Glutamatergic neuron (in vitro differentiated cells): ENCODE results near the gene SLC35B3. TPM values are rescaled to one million over a fixed set of nuclear protein-coding genes. Genes with fewer than 3 reads are reported as not detected.

Source experiments
- DNase-seq: peaks from one replicate; pipeline ENCODE4 v3.0.0; 2022
- H3K27ac Mint-ChIP-seq: one replicate; pipeline ENCODE4 v1.8.0; 2020; ENCODE audit warnings: mild to moderate bottlenecking, mixed read lengths, inconsistent platforms; ENCODE audit not compliant: unreplicated experiment
- H3K27me3 Mint-ChIP-seq: one replicate; pipeline ENCODE4 v1.8.0; 2020; ENCODE audit warnings: mild to moderate bottlenecking, moderate library complexity, mixed read lengths, inconsistent platforms; ENCODE audit not compliant: unreplicated experiment
- H3K36me3 Mint-ChIP-seq: one replicate; pipeline ENCODE4 v1.8.0; 2020; ENCODE audit warnings: mild to moderate bottlenecking, mixed read lengths, inconsistent platforms; ENCODE audit not compliant: unreplicated experiment
- H3K4me1 Mint-ChIP-seq: one replicate; pipeline ENCODE4 v1.8.0; 2020; ENCODE audit warnings: mild to moderate bottlenecking, low read depth, mixed read lengths, inconsistent platforms; ENCODE audit not compliant: unreplicated experiment
- H3K4me3 Mint-ChIP-seq: one replicate; pipeline ENCODE4 v1.8.0; 2020; ENCODE audit warnings: mild to moderate bottlenecking, mixed read lengths, inconsistent platforms; ENCODE audit not compliant: unreplicated experiment
- H3K9me3 Mint-ChIP-seq: one replicate; pipeline ENCODE4 v1.8.0; 2020; ENCODE audit warnings: mild to moderate bottlenecking, moderate library complexity, mixed read lengths, inconsistent platforms; ENCODE audit not compliant: unreplicated experiment
- CTCF ChIP-seq: fragments of 200-600 bp; sonication (generic); IDR thresholded peaks from one replicate; pipeline ENCODE4 v1.5.0; 2021; ENCODE audit not compliant: partially characterized antibody, unreplicated experiment
- long read RNA-seq: library from polyadenylated mRNA; unstranded; transcript quantifications from one replicate; pipeline ENCODE4 v2.0.0, GENCODE V29; 2020; ENCODE audit not compliant: unreplicated experiment
- total RNA-seq: library from RNA; stranded (reverse); fragmentation: NEBNext Ultra II Directional; extraction: Animal tissue kit (Norgen Biotek cat#: 25700); gene quantifications from one replicate; pipeline ENCODE4 v1.2.1, GENCODE V29; 2021; ENCODE audit not compliant: unreplicated experiment

The SLC35B3 gene
- 12.4 TPM for total RNA-seq
- long read RNA-seq, partial matches to known transcripts: 0 of 3 reads
- long read RNA-seq, other reads (novel, unspliced or antisense): 2 of 3 reads

- Mint-ChIP-seq H3K36me3 (no peaks in the 10 kb centered on the region), H3K9me3 (no peaks in the 10 kb centered on the region), H3K4me3 (peak within 1 kb of the TSS; percentile 85), H3K27ac (peak within 1 kb of the TSS; percentile 92), H3K27me3 (peaks cover 2% of the 10 kb centered on the region), H3K4me1 (peaks cover 18% of the 10 kb centered on the region)
- no peak for TF ChIP-seq CTCF
- peak; percentile 99 for DNase-seq
Observed at GRCh38 chr6:8435093-8435844, at the start of gene SLC35B3. SLC35B3 (minus strand) TSS chr6:8435545.

DNA sequence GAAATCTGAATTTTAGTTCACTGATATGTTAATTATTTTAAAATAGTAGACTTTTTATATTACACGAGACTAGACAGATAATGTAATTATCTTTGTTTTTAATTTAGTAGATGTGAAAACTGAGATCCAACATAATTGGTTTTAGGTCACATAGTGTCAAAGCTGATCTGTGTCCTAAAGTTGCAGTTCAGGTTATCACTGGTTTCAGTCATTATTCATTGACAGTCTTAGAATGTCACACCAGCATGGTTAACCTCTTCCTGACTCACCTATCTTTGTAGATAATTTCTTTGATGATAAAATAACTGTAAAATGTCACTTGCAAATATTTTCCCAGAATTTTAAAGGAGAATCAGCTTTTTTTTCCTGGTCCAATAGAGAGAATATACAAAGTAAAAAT is 48.3 kb upstream of the SLC35B3 start:
- H3K4me3 Mint-ChIP-seq: no peak overlapping the region
- H3K4me1 Mint-ChIP-seq: no peaks in the 10 kb centered on the region
- H3K9me3 Mint-ChIP-seq: peaks cover 2% of the 10 kb centered on the region
- H3K36me3 Mint-ChIP-seq: peaks cover 6% of the 10 kb centered on the region
- H3K27me3 Mint-ChIP-seq: no peaks in the 10 kb centered on the region
- no peak for DNase-seq
- TF ChIP-seq CTCF: no peak
- H3K27ac Mint-ChIP-seq: no peak overlapping the region

DNA sequence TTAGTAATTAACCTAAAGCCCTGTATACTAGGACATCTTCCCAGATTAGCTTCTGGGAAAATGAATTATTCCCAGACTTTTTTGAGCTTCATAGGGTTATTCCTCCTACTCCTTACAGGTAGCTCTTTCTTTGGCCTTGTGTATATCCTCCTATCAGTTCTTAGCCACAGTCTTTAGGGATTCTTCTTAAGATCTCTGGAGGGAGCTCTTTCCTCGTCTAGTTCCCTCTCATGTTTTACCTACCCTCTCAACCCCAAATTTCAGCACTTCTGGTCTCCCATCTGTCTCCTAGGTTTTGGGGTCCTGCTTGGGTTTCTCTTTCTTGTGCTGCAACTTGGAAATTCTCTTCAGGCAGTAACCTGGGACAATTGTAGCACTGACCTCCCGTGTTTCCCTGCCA is 46.4 kb upstream of the SLC35B3 start:
- H3K27ac Mint-ChIP-seq: no peak overlapping the region
- H3K9me3 Mint-ChIP-seq: peaks cover 2% of the 10 kb centered on the region
- no peak for DNase-seq
- peaks cover 6% of the 10 kb centered on the region for H3K36me3 Mint-ChIP-seq
- no peaks in the 10 kb centered on the region for H3K27me3 Mint-ChIP-seq
- no peak overlapping the region for H3K4me3 Mint-ChIP-seq
- no peaks in the 10 kb centered on the region for H3K4me1 Mint-ChIP-seq
- TF ChIP-seq CTCF: no peak

DNA sequence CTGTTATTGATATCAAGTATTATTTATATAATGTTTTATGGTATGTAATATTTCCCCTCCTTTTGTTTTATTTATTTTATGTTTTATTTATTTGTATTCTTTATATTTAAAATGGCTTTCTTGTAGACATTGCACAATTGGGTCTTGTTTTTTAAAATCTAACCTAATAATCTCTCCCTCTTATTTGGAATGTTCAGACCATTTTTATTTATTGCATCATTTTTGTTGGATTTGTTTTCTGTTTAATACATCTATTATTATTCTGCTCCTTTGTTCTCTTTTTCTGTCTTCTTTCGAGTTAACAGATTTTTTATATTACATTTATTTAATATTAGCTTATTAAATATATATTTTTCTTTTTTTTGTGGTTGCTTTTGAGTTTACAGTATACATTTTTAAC is 43.1 kb upstream of the SLC35B3 start:
- Mint-ChIP-seq H3K9me3 (peaks cover 2% of the 10 kb centered on the region), H3K4me3 (no peak overlapping the region)

More for the DNA sequence above, 43.1 kb upstream of the SLC35B3 start:
- DNase-seq: no peak
- Mint-ChIP-seq H3K27me3 (no peaks in the 10 kb centered on the region), H3K27ac (no peak overlapping the region), H3K4me1 (no peaks in the 10 kb centered on the region), H3K36me3 (peaks cover 6% of the 10 kb centered on the region)
- TF ChIP-seq CTCF: no peak
